CD4-positive, alpha-beta T cell treated with Interferon gamma for 1 hour (primary cell): ENCODE measurements around the gene SIRT1.
"Not testable (repeated sequence)": the region's sequence is repeated elsewhere in the genome, so short reads cannot be mapped to it uniquely, and the experiment has no call there.

Experiments
- DNase-seq: peaks from one replicate; pipeline ENCODE4 v3.0.0-alpha.2; 2020

The SIRT1 gene

DNA sequence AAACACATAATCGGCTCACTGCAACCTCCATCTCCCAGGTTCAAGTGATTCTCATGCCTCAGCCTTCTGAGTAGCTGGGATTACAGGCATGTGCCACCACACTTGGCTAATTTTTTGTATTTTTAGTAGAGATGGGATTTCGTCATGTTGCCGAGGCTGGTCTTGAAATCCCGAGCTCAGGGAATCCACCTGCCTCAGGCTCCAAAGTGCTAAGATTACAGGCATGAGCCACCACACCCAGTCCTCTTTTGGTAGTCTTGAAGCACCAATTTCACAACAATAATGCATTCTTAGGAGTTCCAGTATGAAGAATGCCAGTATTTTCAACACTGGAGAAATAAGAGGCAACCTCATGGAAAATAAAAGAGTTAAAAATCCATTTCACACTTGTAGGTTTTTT lies 81.6 kb downstream of the SIRT1 start:
- not testable (repeated sequence) for DNase-seq
